HG03097 (cell line): ENCODE data around the gene CLIC5.

Experiments used
- ATAC-seq: cut with Tn5 transposase; IDR thresholded peaks from one replicate; pipeline ENCODE4 v1.9.1; 2021; ENCODE audit not compliant: unreplicated experiment, low FRiP score

The CLIC5 gene

GRCh38 chr6:45966797-45967196 is 48.9 kb downstream of the CLIC5 start:
- ATAC-seq, result no peak

- no peak for ATAC-seq
Measured at GRCh38 chr6:45966340-45966739, 49.3 kb downstream of the CLIC5 start.

GRCh38 chr6:45965792-45966191 is 49.9 kb downstream of the CLIC5 start:
- no peak for ATAC-seq

GRCh38 chr6:45965007-45965406 is 50.7 kb downstream of the CLIC5 start:
- no peak for ATAC-seq

- ATAC-seq, result no peak
Measured at GRCh38 chr6:45964300-45964699, 51.4 kb downstream of the CLIC5 start.

GRCh38 chr6:45963896-45964295 is 51.8 kb downstream of the CLIC5 start:
- ATAC-seq, result no peak

GRCh38 chr6:45961125-45961524 is 54.5 kb downstream of the CLIC5 start:
- no peak for ATAC-seq

- ATAC-seq, result no peak
Measured at GRCh38 chr6:45959534-45960145, 56.0 kb downstream of the CLIC5 start.

GRCh38 chr6:45956663-45957062 is 59.0 kb downstream of the CLIC5 start:
- ATAC-seq, result no peak

GRCh38 chr6:45956176-45956575 is 59.5 kb downstream of the CLIC5 start:
- ATAC-seq, result no peak

- no peak for ATAC-seq
Measured at GRCh38 chr6:45955597-45955996, 60.1 kb downstream of the CLIC5 start.

- no peak for ATAC-seq
Measured at GRCh38 chr6:45952546-45952945, 63.1 kb downstream of the CLIC5 start.

- ATAC-seq, result no peak
Measured at GRCh38 chr6:45952168-45952529, 63.5 kb downstream of the CLIC5 start.

- no peak for ATAC-seq
Measured at GRCh38 chr6:45951321-45952167, 64.1 kb downstream of the CLIC5 start.

- ATAC-seq, result no peak
Measured at GRCh38 chr6:45949256-45949655, 66.4 kb downstream of the CLIC5 start.

GRCh38 chr6:45947807-45948206 is 67.9 kb downstream of the CLIC5 start:
- no peak for ATAC-seq

GRCh38 chr6:45946887-45947286 is 68.8 kb downstream of the CLIC5 start:
- ATAC-seq, result no peak

- ATAC-seq, result no peak
Measured at GRCh38 chr6:45946352-45946751, 69.3 kb downstream of the CLIC5 start.

GRCh38 chr6:45942953-45943352 is 72.7 kb downstream of the CLIC5 start:
- no peak for ATAC-seq

- ATAC-seq, result no peak
Measured at GRCh38 chr6:45933855-45934254, 81.8 kb downstream of the CLIC5 start.

- ATAC-seq, result no peak
Measured at GRCh38 chr6:45931232-45931631, 84.4 kb downstream of the CLIC5 start.

- no peak for ATAC-seq
Measured at GRCh38 chr6:45930420-45931040, 85.1 kb downstream of the CLIC5 start.
